Epidermal melanocyte (primary cell): ENCODE measurements around the gene CIZ1.
"Not testable (repeated sequence)": the region's sequence is repeated elsewhere in the genome, so short reads cannot be mapped to it uniquely, and the experiment has no call there.

ENCODE experiments used
- DNase-seq: peaks from one replicate; pipeline ENCODE4 v3.0.0; 2011; ENCODE audit warnings: low spot score; ENCODE audit not compliant: insufficient read length

The CIZ1 gene

GRCh38 chr9:128149001-128149701 is 42.2 kb downstream of the CIZ1 start, which contains the start of gene LCN2:
Gene LCN2, plus strand, starts transcription at chr9:128149453. Its CDS starts 73 bp downstream, at chr9:128149526.
- no peak for DNase-seq

- no peak for DNase-seq
Measured at GRCh38 chr9:128148509-128149000, 42.8 kb downstream of the CIZ1 start.

DNA sequence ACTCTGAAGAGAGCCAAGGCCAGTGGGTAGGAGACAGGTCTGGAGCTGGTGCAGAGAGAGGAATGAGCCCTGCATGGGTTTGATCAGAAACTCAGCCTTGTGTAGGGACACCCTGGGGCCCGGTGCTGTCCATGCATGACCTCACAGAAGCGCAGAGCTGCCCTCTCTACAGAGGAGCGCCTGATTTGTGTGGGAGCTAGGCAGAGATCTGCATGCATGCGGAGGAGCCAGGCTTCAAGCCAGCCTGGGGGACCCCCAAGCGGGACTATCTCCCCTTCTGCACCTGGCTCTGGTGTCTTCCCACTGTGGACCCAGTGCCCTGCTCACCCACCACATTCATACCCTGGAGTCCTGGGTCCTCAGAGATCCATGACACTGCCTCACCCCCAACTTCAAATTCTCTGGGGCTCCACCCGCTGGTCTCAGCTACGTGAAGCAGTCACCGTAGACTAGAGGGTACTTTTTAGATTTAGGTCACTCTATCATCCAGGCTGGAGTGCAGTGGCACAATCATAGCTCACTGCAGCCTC is 44.7 kb downstream of the CIZ1 start:
- DNase-seq: no peak

- DNase-seq: no peak
Measured at GRCh38 chr9:128145951-128146351, 45.4 kb downstream of the CIZ1 start.

DNA sequence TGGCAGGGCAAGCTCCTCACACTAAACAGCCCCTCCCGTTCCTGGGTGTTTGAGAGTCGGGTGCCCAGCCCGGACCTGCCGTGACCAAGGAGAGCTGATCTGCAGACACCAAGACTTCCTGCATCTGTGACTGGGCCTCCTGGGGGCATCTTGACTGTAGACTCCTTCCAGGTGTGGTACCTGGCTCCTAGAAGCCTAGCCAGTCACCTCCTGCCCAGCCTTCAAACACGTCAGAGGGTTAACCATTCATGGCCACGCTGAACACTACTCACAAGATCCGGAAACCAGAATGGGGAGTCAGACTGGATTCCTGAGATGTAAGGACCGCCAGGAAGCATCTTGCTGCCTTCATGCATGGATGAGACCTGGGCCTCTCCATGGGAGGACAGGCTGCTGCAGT is 45.8 kb downstream of the CIZ1 start:
- DNase-seq: no peak

DNA sequence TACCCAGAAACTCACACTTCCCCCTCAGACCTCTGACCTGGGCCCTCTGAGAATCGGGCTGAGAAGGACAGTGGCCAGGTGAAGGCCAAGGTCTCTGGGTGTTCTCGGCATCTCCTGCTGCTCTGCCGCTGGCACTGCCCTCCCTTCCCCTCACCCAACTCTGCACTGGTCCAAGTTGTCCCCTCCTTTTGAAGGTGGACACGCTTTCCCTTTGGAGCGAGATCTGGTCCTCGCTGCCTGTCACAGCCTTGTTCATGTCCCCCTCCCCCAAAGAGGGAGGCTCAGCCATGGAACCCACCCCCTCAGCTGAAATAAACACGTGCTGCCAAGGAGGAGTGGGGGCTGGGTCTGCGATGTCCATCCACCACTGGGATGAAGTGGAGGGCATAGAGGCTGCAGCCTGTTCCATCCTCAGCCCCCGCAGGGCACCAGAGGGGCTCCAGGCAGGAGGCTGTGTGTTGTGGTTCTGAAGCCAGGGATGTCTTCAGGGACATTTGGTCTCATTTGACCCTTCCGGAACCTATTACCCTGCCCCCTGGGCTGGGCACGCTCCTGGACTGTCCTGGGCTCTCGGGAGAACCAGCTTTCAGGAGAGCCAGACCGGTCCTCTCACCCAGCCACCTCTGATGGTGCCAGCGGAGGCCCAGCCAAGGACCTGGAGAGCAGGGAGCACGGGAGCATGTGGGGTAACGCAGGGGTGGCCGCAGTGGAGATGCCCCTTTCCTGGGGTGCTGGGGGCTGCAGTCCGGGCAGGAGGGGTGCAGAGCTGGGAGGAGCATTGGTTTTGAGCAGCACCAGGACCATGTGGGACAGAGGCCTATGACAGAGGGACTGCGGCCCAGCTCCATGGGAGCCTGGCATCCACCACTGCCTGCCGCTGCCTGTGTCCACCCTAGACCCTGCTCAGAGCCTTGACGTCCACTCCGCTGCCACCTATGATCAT is 46.9 kb downstream of the CIZ1 start:
- no peak for DNase-seq

- DNase-seq: no peak
Measured at GRCh38 chr9:128143525-128144238, 47.7 kb downstream of the CIZ1 start.

GRCh38 chr9:128142596-128142995 is 48.8 kb downstream of the CIZ1 start:
- no peak for DNase-seq

DNA sequence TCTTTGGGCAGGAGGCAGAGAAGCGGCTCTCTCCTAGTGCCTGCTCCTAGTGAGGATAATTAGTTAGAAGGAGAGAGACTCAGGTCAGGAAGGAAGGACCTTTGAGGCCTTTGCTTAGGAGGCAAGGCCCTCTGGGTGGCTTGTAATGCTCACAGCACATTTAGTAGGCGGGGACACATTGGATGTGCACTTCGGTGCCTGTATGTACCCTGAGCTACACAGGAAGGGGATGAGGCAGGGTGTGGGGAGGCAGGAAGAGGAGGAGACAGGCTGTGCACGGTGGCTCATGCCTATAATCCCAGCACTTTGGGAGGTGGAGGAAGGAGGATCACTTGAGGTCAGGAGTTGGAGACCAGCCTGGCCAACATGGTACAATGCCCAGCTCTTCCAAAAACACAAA is 49.3 kb downstream of the CIZ1 start:
- no peak for DNase-seq

DNA sequence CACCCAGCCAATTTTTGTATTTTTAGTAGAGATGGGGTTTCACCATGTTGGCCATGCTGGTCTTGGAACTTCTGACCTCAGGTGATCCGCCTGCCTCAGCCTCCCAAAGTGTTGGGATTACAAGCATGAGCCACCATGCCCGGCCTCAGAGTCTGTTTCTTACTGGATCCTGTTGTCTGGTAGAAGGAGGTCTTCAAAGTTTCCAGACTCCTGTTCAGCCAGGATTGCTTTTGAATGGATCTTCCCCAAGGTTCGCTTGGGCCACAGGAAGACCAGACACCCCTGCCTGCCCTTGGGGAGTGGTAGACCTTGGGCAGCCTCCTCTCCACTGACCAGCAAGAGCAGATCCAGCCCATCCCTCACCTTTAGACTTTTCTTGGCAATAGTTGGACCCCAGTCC is 49.8 kb downstream of the CIZ1 start:
- no peak for DNase-seq

- no peak for DNase-seq
Measured at GRCh38 chr9:128139621-128140020, 51.8 kb downstream of the CIZ1 start.

DNA sequence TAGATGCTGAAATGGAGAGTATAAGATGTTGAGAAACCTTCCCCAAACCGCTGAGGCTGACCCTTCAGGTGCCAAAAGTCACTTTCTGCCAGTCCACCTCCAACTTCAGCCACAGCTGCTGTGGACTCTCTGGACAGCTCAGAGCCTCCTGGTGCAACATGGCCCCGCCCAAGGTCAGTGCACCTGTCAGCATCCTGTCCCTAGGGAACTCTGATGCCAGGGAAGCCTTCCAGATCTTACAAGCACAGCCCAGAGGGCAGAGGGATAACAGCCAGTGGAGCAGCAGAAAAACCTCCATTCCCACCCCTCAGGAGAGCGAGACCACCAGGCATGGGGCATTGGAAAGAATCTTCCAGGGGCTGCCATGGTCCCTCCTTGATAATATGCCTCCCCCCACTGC is 53.4 kb downstream of the CIZ1 start:
- DNase-seq: no peak

DNA sequence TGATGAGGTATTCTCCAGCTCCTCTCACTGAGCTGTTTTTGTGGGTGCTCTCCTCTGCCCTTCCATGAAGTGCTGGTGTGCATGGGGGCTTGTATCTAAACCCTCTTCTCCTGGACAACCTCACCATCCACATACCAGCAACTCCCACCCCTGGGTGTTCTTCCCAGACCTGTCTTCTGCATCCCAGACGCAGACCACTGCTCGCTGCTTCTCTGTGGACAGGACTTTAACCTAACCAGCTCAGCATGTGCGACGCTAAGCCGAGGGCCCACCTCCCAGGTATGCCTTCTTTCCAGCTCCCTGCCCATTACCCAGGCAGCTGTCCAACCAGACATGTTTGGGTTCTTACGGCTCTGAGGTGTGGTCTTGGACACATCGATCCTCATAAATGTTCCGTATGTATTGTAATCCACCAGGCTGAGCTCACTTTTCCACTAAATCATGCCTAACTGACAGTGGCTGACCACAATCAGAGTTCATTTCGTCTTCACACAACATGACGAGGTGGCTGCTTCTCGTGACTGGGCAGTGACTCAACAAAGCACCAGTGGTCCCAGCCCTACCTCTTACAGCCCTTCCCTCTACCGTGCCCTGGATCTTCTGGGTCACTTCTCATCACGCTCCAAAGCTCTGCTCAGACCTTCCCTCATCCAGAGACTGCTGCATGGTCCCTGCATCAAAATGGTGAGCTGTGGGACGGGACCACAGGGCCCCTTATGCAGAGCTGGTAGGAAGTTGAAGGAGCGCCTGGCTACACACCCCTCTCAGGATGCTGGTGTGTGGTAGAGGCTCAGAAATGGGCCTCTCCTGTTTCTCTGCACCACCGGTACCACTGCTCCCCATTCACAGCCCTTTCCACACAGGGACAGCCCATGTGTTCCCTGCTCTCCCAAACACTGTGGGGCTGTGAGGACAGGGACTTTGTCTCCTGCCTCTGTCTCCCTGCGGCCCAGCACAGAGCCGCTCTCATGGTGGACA is 54.3 kb downstream of the CIZ1 start:
- DNase-seq: no peak

DNA sequence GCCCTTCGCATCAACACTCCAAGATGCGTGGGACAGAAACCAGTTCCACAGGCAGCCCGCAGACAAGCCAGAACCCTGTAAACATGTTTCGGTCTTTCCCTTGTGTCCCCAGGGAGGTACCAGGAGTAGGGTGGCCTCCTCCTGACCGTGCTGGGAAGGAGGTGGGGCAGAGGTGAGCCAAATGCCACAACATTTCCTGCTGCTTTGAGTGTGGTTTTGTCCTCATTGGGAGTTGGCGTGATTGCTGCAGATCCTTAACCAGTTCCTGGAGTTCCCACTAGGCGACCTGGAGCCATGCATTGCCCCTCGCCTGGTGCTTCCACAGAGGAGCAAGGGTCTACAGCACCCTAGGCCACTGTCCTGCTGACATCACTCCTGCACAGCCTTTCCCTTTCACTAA is 55.8 kb downstream of the CIZ1 start:
- DNase-seq: not testable (repeated sequence)

DNA sequence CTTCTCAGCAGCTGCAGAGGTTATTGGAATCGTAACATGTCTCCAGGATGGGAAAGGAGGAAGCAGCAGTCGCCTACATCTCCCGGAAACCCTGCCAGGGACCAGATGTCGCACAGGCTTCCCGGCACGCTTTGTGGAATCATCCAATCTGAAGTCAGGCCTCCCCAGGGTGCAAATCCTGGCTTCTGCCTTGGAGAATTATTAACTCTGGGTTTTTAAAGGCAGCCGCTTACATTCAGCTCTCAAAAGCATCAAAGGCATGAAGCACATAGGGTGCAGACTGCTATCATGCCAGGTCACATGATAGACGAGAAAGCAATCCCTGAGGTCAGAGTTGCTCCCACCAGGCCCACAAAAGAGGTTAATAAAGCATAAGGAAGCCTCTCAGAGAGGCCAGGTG is 59.2 kb downstream of the CIZ1 start:
- DNase-seq: not testable (repeated sequence)

- not testable (repeated sequence) for DNase-seq
Measured at GRCh38 chr9:128131346-128131745, 60.0 kb downstream of the CIZ1 start.

DNA sequence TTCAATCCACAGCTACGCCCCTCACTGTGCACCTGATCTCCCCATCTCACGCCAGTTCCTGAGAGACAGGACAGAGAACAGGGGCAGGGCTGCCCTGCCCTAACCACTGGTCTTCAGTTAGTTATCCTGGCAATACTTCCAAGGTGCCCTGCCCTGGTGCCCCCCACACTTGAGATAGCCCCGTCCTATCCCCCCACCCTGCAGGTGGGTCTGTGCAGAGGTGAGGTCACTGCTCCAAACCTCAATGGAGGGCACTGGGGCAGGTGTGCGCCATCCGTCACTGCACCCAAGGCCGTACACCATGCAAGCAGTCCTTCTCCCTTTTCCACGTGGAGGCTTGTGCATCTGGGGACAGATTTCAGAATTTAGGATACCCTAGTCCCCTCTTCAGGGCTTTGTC is 60.7 kb downstream of the CIZ1 start:
- not testable (repeated sequence) for DNase-seq

DNA sequence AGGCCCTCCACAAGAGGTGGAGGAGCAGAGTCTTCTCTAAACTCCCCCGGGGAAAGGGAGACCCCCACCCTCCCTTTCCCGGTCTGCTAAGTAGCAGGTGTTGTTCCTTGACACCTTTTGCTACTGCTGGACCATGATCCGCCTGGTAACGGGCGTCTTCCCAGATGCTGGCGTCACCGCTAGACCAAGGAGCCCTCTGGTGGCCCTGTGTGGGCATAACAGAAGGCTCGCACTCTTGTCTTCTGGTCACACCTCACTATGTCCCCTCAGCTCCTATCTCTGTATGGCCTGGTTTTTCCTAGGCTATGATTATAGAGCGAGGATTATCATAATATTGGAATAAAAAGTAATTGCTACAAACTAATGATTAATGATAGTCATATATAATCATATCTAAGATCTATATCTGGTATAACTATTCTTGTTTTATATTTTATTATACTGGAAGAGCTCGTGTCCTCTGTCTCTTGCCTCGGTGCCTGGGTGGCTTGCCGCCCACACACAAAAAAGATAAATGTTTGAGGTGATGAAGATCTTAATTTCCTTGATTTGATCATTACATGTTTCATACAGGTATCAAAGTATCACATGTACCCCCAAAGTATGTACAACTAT is 61.3 kb downstream of the CIZ1 start:
- not testable (repeated sequence) for DNase-seq

DNA sequence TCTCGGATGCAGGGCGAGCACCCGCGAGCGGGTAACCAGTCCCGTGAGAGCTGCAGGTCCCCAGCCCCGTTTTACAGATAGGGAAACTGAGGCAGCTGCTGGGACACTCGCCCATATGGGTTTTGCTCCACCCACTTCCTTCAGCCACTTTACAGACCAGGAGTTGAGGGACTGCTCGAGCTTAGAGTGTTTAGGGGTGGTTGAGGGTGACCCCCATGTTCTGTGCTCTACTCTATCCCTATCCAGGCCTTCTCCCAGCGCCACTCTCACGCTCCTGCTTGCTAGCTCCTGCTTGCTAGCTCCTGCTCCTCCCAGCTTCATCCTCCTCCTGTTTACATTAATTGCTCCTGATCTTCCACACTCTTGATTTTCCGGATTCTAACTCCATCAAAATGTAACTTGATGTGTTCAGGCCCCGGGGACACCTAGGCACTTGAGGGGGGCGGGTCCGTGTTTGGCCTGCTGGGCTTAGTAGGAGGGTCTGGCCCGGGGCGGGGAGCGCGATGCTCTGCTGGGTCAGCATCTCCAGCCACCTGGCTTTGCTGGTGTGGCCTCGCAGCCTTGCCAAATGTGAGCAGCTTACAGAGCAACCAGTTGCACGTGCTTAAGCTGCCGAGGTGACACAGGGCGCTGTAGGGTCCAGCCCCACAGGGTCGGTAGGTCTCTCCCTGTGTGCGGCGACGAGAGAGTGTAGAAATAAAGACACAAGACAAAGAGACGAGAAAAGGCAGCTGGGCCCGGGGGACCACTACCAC is 62.4 kb downstream of the CIZ1 start:
- DNase-seq: no peak
